ENCODE data around the gene PSMB5.

PSMB5 gene

DNA sequence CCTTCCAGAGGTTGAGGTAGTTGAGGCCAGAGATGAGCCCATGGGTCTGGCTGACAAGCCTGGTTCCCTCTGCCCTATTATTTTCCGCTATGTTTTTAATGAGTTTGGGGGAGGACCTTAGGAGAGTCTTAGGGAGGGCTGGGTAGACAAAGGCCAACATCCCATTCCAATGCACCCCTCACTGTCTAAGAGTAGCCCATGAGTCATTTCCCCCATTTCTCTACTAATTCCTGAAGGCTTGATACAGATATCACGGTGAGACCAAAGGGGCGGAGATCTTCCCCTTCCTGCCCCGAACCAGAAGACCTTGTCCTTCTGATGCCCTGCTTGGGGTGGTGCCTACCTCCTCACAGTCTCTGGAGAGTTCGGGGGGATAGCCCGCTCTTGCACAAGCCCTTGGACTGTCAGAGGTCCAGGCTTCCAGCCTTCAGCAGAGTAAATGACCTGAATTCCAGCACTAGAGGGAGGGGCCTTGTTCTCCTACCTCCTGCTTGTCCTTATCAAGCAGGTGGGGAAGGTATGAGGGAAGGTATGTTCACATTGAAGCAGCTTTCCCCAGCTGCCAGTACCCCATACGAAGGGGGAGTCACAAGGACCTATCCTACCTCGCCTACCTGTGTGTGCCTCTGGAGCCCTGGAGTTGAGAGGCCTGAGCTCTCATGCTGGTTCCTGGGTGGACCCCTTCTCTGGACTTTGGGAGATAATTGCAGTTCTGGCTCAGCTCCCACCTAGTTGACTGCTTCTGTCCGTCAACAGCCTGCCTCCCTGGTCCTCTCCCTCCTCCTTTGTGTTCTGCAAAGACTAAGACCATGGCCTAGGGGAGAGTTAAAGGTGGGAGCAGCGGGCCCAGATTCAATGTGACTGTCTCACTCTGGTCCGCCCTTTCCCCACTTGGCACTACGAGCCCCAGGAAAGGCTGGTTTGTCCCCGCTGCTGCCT is 11.0 kb upstream of the PSMB5 start:
- Histone ChIP-seq H3K79me2 (ENCODE audit: insufficient read depth, low read depth) (no peaks in the 10 kb centered on the region), H2AFZ (ENCODE audit: low read depth) (no peak overlapping the region), H3K4me3 (IDR thresholded peaks at IDR 0.05; ENCODE audit: insufficient read depth, low read depth, low read length) (no peak overlapping the region), H4K20me1 (ENCODE audit: insufficient read depth) (no peaks in the 10 kb centered on the region), H3K9ac (no peak overlapping the region), H3K4me1 (ENCODE audit: low read depth, poor library complexity, severe bottlenecking) (no peaks in the 10 kb centered on the region), H3K36me3 (ENCODE audit: insufficient read depth) (no peaks in the 10 kb centered on the region), H3K4me2 (no peak overlapping the region), H3K27ac (no peak overlapping the region), H3K27me3 (ENCODE audit: insufficient read depth, low read depth) (no peaks in the 10 kb centered on the region)
- TF ChIP-seq, protein P1, sequence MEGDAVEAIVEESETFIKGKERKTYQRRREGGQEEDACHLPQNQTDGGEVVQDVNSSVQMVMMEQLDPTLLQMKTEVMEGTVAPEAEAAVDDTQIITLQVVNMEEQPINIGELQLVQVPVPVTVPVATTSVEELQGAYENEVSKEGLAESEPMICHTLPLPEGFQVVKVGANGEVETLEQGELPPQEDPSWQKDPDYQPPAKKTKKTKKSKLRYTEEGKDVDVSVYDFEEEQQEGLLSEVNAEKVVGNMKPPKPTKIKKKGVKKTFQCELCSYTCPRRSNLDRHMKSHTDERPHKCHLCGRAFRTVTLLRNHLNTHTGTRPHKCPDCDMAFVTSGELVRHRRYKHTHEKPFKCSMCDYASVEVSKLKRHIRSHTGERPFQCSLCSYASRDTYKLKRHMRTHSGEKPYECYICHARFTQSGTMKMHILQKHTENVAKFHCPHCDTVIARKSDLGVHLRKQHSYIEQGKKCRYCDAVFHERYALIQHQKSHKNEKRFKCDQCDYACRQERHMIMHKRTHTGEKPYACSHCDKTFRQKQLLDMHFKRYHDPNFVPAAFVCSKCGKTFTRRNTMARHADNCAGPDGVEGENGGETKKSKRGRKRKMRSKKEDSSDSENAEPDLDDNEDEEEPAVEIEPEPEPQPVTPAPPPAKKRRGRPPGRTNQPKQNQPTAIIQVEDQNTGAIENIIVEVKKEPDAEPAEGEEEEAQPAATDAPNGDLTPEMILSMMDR (conservative IDR thresholded peaks at IDR 0.05; ENCODE audit: low read depth, low read length), result no peak

- TF ChIP-seq, protein P1 (conservative IDR thresholded peaks at IDR 0.05; ENCODE audit: low read depth, low read length), result no peak
Measured at GRCh38 chr14:23044840-23045239, 10.1 kb upstream of the PSMB5 start.

GRCh38 chr14:23043754-23044153 is 9.1 kb upstream of the PSMB5 start:
- H3K27me3 ChIP-seq (ENCODE audit: insufficient read depth, low read depth), result no peaks in the 10 kb centered on the region
- H3K27ac ChIP-seq, result no peak overlapping the region
- no peak overlapping the region for H3K9ac ChIP-seq

More at GRCh38 chr14:23044840-23045239, 10.1 kb upstream of the PSMB5 start:
- Histone ChIP-seq H3K36me3 (ENCODE audit: insufficient read depth) (no peaks in the 10 kb centered on the region), H3K79me2 (ENCODE audit: insufficient read depth, low read depth) (no peaks in the 10 kb centered on the region), H2AFZ (ENCODE audit: low read depth) (no peak overlapping the region), H4K20me1 (ENCODE audit: insufficient read depth) (no peaks in the 10 kb centered on the region), H3K27ac (no peak overlapping the region), H3K9ac (no peak overlapping the region), H3K27me3 (ENCODE audit: insufficient read depth, low read depth) (no peaks in the 10 kb centered on the region), H3K4me3 (IDR thresholded peaks at IDR 0.05; ENCODE audit: insufficient read depth, low read depth, low read length) (no peak overlapping the region), H3K4me2 (no peak overlapping the region), H3K4me1 (ENCODE audit: low read depth, poor library complexity, severe bottlenecking) (no peaks in the 10 kb centered on the region)

DNA sequence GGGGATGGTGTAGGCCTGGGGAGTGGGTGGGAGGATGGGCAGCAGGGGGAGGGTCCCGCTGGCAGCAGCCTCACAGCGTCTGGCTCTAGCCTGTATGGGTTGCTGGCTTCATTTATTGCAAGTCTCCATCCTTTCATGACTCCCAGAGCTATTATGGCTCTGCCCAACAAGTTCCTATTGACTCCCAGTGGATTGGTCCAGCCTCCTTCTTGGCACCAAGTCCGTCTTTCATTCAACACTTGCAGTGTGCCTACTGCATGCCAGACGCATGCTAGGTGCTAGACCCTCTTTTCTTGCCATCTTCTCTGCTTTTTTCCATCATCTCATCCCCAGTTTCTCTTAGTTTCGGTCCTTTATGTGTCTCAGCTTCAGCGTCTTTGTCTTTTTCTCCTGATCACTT is 8.4 kb upstream of the PSMB5 start:
- no peak overlapping the region for H3K4me3 ChIP-seq (IDR thresholded peaks at IDR 0.05; ENCODE audit: insufficient read depth, low read depth, low read length)
- H2AFZ ChIP-seq (ENCODE audit: low read depth), result no peak overlapping the region
- H3K36me3 ChIP-seq (ENCODE audit: insufficient read depth), result no peaks in the 10 kb centered on the region
- no peak overlapping the region for H3K27ac ChIP-seq
- no peak overlapping the region for H3K4me2 ChIP-seq
- no peak overlapping the region for H3K9ac ChIP-seq
- TF ChIP-seq, protein P1 (conservative IDR thresholded peaks at IDR 0.05; ENCODE audit: low read depth, low read length), result no peak
- no peaks in the 10 kb centered on the region for H4K20me1 ChIP-seq (ENCODE audit: insufficient read depth)
- no peaks in the 10 kb centered on the region for H3K79me2 ChIP-seq (ENCODE audit: insufficient read depth, low read depth)
- H3K4me1 ChIP-seq (ENCODE audit: low read depth, poor library complexity, severe bottlenecking), result no peaks in the 10 kb centered on the region
- H3K27me3 ChIP-seq (ENCODE audit: insufficient read depth, low read depth), result no peaks in the 10 kb centered on the region

More at GRCh38 chr14:23043754-23044153, 9.1 kb upstream of the PSMB5 start:
- no peak overlapping the region for H3K4me2 ChIP-seq
- H2AFZ ChIP-seq (ENCODE audit: low read depth), result no peak overlapping the region
- no peaks in the 10 kb centered on the region for H3K4me1 ChIP-seq (ENCODE audit: low read depth, poor library complexity, severe bottlenecking)
- H3K4me3 ChIP-seq (IDR thresholded peaks at IDR 0.05; ENCODE audit: insufficient read depth, low read depth, low read length), result no peak overlapping the region
- TF ChIP-seq, protein P1 (conservative IDR thresholded peaks at IDR 0.05; ENCODE audit: low read depth, low read length), result no peak
- no peaks in the 10 kb centered on the region for H3K79me2 ChIP-seq (ENCODE audit: insufficient read depth, low read depth)
- H4K20me1 ChIP-seq (ENCODE audit: insufficient read depth), result no peaks in the 10 kb centered on the region
- no peaks in the 10 kb centered on the region for H3K36me3 ChIP-seq (ENCODE audit: insufficient read depth)

Measured in KMS-11 (cell line).